GM18867 (cell line): Measurements from ENCODE around the gene DISC1.
"Not testable (repeated sequence)": the region's sequence is repeated elsewhere in the genome, so short reads cannot be mapped to it uniquely, and the experiment has no call there.

Source experiments
- ATAC-seq: cut with Tn5 transposase; IDR thresholded peaks from one replicate; pipeline ENCODE4 v1.9.1; 2021; ENCODE audit warnings: mild to moderate bottlenecking, moderate library complexity; ENCODE audit not compliant: unreplicated experiment

DISC1 gene

DNA sequence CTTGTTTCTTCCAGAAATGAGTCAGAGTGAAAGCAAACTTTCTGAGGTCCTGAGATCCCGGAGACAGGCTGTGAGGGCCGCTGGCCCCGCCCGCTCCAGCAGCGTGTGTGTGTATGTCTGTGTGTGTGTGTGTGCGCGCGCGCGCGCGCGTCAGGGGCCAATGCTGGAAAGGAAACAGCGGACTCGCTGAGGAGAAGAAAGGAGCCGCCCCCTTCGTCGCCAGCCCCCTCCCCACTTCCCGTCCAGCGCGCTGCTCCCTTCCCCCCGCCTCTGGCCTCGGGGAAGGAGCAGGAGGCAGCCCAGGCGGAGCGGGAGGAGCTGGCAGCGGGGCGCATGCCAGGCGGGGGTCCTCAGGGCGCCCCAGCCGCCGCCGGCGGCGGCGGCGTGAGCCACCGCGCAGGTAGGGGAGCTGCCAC, at the start of gene DISC1:
Gene DISC1 (plus strand): TSS at position 256 of the 416 bp plus-strand sequence. CDS start 78 bp downstream, at position 334.
- no peak for ATAC-seq

DNA sequence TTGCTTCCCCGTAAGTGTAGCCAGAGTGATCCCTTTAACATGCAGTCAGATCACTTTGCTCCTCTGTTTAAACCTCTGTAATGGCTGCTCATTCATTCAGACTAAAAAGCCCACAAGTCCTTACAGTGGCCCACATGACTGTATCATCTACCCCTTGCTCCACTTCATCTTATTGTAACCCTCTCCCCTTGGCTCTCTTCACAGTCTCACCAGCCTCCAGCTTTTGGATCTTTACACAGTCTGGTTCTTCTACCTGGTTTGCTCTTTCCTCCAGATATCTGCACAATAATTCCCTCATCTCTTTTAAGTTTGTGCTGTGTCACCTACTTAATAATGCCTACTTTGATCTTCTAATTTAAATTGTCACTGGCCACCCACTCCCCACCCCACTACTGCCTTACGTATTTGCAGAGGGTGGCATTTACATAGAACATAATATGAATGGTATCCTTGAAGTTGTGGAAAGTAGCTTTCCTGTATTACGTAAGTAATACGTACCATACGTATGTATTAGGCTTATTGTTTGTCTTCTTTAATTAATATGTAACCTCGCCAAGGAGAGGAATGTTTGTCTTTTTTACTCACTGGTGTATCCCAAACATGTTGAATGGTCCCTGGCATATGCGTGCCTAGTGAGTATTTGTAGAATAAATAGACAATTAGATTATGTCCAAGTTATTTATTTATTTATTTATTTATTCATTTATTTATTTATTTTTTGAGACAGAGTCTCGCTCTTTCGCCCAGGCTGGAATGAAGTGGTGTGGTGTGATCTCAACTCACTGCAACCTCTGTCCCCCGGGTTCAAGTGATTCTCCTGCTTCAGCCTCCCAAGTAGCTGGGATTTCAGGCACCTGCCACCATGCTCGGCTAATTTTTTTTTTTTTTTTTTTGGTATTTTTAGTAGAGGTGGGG, 49.5 kb upstream of the DISC1 start:
- ATAC-seq: no peak

DNA sequence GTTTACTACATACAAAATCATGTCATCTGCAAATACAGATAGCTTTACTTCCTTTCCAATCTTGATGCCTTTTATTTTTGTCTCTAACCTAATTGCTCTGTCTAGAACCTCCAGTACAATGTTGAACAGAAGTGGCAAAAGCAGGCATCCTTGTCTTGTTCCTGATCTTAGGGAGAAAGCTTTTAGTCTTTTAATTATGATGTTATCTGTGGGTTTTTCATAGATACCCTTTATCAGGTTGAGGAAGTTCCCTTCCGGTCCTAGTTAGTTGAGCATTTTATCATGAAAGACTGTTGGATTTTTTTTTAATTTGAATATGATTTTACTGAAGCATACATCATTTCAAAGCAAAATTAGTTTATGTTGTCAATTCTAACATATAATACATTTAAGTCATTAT, 45.7 kb upstream of the DISC1 start:
- ATAC-seq: no peak

DNA sequence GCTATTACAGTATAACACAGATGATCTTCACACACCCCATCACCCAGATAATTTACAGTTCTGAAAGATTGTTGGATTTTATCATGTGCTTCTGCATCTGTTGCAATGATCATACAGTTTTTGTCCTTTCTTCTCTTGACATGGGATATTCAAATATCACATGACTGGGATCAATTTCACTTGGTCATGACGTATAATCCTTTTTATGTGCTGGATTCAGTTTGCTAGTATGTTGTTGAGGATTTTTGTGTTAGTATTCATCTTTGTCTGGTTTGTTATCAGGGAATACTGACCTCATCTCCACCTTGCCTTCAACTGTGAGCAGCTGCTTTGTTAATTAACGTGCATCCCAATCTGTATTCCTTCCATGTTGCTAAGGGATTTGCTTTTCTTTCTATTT, 44.7 kb upstream of the DISC1 start:
- ATAC-seq: no peak

DNA sequence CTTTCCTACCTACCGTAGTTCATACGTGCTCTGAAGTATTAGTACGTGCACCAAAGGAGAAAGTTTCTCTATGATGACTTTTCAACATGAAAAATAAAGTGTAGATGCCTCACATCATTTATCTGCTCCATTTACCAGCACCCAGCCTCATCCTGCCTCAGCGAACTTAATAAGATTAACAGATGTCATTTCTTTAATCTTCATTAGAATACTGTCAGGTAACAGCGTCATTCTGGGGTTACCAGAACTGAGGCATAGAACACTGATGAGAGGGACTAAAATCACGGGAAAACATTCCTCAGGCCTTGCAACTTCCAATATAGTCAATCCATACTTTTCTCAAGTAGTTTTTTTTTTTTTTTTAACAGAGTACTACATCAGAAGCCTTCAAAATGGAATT, 43.2 kb upstream of the DISC1 start:
- no peak for ATAC-seq

DNA sequence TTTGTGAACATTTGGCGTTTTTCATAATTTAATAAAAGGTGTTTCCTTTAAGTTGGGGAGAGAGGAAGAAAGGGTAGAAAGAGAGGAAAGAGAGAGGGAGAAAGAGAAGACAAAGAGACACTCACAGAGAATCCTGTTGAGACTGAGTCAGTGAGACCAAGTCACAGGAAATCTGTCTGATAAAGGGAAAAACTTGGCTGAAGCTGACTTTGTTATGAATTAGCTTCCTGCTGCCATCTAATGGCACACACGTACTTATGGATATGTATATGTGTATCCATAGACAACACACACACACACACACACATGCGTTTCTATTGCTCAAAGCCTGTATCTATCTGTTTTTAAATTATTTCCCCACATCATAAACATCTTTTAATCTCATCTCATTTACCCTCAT, 42.5 kb upstream of the DISC1 start:
- no peak for ATAC-seq

DNA sequence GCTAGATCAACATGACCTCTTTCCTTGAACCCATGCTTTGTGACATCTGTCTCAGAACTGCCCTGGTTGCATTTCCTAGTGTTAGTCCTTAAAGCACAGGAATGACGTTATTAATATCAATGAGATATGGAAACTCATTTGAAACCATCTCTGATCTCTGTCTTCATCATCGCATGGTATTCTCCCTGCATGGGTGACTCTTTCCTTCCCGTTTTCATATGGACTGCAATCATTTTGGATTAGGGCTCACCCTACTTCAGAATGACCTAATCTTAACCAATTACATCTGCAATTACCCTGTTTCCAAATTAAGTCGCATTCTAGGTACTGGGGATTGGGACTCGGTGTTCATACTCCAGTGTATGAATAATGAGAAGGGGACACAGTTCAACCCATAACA, 41.7 kb upstream of the DISC1 start:
- ATAC-seq: no peak

DNA sequence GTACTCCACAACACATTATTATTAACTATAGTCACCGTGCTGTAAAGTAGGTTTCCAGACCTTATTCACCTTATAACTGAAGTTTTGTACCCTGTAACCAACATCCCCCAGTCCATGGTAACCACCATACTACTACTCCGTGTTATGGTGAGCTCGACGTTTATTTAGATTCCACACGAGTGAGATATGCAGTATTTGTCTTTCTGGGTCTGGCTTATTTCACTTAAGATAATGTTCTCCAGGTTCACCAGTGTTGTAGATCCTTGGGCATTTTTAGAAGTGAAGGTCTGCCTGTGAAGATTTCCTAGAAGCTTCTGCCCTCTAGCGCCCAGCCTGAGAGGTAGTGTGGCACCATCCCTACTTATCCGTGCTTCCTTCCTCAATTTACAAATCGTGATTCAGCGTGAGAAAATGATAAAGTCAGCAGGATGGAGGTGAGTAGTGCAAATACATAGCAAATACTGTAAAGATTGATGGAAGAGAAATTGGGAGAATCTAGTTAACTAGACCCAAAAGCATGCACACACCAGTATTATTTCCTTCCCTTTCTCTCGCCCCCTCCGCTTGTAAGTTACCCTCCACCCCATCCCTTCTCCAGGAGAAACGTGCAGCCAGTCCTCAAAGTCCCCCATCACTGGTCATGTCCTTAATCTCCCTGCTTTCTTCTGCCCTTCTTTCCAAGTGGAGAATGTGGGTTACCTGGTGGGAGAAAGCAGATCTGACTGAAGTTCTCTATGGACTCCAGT, 36.0 kb upstream of the DISC1 start:
- no peak for ATAC-seq

DNA sequence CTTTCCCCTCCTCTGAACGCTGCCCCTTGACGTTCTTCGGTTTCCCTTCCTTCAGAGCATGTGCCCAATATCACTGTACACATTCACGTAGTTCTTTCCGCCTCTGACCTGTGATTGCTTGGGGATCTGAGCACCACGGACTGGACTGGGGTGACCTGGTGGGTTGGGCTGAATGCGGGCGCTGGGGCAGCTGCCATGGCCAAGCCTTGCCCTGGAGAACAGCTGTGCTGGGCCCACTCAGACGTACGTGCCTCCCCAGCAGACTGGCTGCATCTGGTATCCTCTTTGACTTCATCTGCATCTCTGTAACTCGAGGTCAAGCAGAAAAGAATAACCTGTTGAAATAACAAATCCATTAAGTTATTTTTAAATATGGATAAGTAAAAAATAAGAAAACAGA, 35.1 kb upstream of the DISC1 start:
- no peak for ATAC-seq

DNA sequence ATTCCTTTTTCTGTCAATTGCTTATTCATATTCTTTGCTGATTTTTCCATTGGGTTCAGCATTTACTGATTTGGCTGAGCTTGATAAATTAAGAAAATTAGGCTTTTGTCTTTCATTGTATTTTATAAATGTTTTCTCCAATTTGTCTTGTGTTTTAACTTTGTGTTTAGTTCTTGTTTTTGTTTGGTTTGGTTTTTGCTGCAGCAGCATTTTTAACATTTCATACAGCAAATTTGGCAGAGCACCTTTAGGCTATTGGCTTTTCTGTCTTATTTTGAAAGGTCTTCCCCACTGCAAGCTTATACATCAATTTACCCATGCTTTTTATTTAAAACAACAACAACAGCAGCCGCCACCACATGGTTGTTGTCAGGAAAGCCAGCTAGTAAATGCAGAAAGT, 33.8 kb upstream of the DISC1 start:
- ATAC-seq: no peak

DNA sequence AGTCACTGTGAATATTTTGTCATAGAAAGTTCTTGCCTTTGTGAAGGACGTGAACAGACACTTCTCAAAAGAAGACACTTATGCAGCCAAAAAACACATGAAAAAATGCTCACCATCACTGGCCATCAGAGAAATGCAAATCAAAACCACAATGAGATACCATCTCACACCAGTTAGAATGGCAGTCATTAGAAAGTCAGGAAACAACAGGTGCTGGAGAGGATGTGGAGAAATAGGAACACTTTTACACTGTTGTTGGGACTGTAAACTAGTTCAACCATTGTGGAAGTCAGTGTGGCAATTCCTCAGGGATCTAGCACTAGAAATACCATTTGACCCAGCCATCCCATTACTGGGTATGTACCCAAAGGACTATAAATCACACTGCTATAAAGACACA, 33.3 kb upstream of the DISC1 start:
- not testable (repeated sequence) for ATAC-seq

DNA sequence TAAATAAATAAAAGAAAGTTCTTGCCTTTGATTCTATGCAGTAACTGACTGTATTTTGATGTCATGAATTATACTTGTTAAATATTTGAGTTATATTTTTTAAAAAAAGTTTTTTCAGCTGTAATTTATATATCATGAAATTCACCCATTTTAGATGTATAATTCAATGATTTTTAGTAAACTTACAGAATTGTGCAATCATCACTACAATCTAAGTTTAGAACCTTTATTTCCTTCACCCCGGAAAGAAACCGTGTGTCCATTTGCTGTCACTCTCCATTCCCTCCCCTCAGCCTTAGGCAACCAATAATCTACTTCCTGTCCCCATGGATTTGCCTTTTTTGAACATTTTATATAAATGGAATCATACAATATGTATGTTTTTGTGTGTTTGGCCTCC, 32.5 kb upstream of the DISC1 start:
- ATAC-seq: no peak

DNA sequence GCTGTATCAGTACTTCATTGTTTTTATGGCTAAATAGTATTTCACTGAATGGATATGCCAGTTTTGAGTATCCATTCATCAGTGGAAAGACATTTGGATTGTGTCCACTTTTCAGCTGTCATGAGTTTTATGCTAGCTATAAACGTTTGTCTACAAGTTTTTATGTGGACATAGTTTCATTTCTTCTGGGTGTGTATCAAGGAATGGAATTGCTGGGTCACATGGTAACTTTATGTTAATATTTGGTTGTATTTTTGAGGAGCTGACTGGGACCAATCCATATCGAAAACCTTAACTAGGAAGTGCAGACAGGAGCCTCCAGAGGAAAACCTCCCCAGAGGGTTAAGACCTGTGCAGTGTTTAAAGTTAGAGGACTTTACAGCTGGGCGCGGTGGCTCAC, 31.8 kb upstream of the DISC1 start:
- ATAC-seq: no peak

DNA sequence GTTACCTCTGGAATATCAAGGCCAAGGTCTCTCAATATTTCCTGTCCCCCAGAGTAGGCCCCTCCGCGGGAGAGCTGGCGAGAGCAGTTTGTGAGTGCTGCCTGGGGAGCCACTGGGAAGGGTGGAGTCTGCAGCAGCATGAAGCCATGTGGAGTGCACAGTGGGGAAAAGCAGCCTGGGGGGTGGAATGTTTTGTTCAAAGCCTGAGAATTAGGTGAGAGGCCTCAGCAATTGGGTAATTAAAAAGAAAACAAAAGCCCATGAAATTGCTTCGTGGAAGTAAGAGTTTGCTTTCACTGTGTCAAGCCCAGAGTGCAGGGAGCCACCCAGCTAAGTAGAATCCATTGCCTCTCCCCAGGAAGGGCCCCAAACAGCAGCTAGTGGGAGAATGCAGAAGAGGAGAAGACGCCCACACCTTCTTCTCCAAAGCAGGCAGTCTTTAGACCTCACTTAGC, 30.2 kb upstream of the DISC1 start:
- no peak for ATAC-seq

DNA sequence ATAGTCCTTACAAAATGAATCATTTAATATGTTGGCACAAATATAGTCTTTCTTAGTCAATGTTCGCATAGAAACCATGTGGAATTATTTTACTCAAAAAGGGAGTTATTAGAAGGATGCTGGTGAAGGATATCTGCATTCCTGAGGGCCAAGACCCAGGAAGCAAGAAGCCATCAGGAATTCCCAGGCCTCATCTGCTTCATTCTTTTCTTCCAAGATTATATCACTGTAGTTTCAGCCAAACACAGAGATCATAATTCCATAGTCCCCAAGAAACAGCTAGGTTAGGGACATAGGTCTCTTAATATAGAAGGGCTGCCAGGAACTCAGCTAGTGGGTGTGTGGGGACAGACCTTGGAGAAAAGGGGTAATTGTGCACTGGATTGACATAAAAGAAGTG, 28.6 kb upstream of the DISC1 start:
- no peak for ATAC-seq

DNA sequence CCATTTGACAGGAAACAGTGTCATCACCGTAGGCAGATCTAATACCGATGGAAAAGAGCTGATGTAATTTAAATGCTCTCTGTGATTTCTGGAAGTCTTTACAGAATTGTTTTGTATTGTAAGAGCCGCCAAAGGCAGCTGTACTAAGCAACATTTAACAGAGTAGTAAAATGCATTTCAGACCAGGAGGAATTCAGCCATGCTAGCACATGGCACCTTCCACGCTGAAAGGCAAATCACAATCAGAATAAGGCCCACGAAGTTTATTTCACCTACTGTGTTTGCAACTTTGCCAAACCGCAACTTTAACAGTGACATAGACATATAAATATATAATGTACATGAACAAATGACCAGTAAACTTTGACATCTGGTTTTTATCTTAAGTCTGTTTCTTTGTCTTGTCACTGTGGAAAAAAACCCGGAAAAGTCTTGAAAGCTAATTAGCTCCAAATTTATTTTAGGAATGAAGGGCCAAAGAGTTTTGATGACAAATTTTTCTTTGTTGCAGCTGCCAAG, 26.1 kb upstream of the DISC1 start:
- no peak for ATAC-seq

DNA sequence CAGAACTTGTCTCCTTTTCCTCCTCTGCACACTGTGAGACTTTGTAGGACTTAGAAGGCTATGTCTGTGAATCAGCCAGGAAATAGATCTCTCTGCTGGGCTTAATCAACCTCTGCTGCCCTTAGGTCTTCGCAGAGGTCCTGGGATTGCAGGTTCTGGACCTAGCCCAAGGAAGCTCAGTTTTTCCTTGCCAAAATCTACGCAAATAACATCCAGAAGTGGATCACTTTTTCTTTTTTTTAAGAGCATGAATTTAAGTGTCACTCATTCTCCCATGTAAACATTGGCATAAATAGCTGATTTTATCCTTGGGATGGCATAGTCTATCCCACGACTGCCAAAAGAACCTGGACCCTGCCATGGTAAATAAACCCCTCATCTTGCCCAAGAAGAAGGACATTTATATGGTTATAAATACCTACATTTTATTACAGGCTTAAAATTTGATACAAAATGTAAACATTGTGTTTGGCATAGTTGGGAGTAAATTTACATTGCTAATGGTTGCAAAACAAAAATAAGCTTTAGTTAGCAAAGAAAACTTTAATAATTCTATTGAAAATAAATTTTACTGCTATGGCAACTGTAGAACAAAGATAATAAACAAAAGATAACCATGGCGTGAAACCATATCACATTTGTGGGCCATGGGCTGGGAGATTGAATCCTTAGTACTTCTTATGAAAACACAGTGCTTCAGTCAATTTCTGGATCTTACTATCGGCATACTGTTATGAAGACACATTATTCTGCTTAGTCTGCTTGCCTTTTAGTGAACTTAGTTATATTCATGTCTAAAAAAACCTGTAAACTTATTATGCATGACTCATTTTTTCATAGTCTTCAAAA, 24.5 kb upstream of the DISC1 start:
- ATAC-seq: no peak

DNA sequence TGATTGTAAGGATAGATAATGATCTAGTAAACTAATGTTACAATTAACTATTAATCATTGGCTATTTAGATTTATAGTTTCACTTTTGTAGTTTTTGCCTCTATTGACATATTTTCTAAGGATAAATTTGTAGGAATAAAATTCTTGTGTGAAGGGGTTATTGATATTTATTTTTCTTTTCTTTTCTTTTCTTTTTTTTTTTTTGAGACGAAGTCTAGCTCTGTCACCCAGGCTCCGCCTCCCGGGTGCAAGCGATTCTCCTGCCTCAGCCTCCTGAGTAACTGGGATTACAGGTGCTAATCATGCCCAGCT, 24.0 kb upstream of the DISC1 start:
- no peak for ATAC-seq

DNA sequence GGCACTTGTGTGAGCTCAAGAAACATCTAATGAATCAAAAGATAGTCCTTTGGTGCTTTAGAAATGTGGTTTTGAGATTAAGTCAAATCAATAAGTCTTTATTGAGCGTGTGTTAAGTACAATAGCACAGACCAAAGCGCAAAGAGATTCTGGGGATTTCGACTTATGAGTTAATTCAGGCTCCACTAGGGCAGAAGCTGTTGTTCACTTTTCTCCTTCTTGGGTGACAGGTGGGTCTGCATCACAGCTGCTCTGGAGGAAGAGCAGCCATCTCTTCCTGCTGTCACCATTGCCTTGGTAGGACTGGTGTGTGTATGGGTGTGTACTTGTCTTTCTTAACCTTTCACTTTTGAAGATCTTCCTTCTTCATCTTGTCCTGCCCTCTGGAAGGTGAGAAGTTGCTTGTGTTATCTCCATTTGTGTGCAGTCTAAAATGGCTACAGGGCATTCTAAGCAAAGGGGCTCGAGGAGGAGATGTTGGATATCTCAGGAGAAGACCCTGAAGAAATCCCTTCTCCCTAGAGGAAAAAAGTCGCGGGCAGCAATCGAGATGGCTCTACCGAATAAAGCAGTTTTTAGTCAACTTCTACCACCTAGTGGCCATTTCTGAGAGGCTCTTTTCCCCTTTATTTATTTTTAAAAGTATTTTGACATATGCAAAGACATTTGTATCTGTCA, 22.9 kb upstream of the DISC1 start:
- ATAC-seq: peak; percentile 67

DNA sequence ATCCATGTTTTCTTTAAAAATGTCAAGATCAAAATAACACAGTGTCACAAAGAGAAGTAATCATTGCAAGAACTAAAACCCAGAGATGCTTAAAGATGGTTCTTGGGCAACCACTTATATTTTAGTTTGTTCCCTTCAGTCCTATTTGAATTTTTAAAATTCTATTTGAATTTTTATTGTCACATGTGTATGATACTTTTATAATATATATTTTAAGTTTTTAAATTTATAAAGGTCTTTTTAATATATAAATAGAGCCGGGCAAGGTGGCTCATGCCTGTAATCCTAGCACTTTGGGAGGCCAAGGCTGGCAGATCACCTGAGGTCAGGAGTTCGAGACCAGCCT, 22.3 kb upstream of the DISC1 start:
- no peak for ATAC-seq
